Adrenal gland (tissue), 12 donors: ENCODE measurements around the gene SETD4. TPM values are rescaled to one million over a fixed set of nuclear protein-coding genes. Genes with fewer than 3 reads are reported as not detected.

Experiments
- DNase-seq, 7 donors: peaks; one replicate each; pipeline ENCODE4 v3.0.0-alpha.2; 2019 to 2020
- H3K27ac ChIP-seq, 5 donors: fragments of 200-600 bp; sonication (generic) in 4 of 5; 1 replicate in 3 of 5; 2 replicates in 2 of 5; pipeline versions ENCODE4 v1.5.1 to v1.8.0; 2016 to 2020; ENCODE audit warnings: mild to moderate bottlenecking in 1 of 5
- H3K27me3 ChIP-seq: fragments of 200-600 bp; 2 replicates; pipeline ENCODE4 v1.8.0; 2021
- H3K36me3 ChIP-seq, 2 donors: fragments of 200-600 bp; replicated peaks in 1 of 2; 1 replicate in 1 of 2; 2 replicates in 1 of 2; pipeline versions ENCODE4 v1.5.1 to v1.8.0; 2018 to 2022
- H3K4me1 ChIP-seq, 2 donors: fragments of 200-600 bp; replicated peaks in 1 of 2; 1 replicate in 1 of 2; 2 replicates in 1 of 2; pipeline versions ENCODE4 v1.5.1 to v1.8.0; 2018 to 2021
- H3K4me3 ChIP-seq, 4 donors: fragments of 200-600 bp; sonication (generic) in 3 of 4; one replicate each; pipeline ENCODE4 v1.5.1; 2016 to 2018
- H3K9me3 ChIP-seq, 3 donors: fragments of 200-600 bp; sonication (generic) in 1 of 3; replicated peaks in 1 of 3; 1 replicate in 2 of 3; 2 replicates in 1 of 3; pipeline versions ENCODE4 v1.5.1 to v1.8.0; 2016 to 2021
- POLR2A ChIP-seq, 2 donors: fragments of 450-650 bp; IDR thresholded peaks; one replicate each; pipeline ENCODE4 v1.6.1; 2017; ENCODE audit warnings: antibody characterized with exemption in 2 of 2, mild to moderate bottlenecking in 2 of 2, moderate library complexity in 1 of 2
- WGBS, 4 donors: extraction: QIAGEN DNeasy Blood & Tissue Kit in 2 of 4; methylation state at CpG; one replicate each; pipeline versions ENCODE4 v1.1.5 to v1.1.7; 2013 to 2017; 5-methylcytosine and 5-hydroxymethylcytosine counted together
- intact Hi-C, 2 donors: fragments of 100-400 bp; cut with DNase I; formaldehyde crosslinking; loops; one replicate each; pipeline versions ENCODE4 v1.14.1 to v1.15.0; 2022 to 2023
- polyA plus RNA-seq, 3 donors: library from polyadenylated mRNA; stranded (reverse); fragments of 200-250 nt in 2 of 3; fragments of 350-450 nt in 1 of 3; fragmentation: Illumina TruSeq in 1 of 3; extraction: RNeasy Lipid Tissue Mini Kit (QIAGEN cat#74804) in 1 of 3; gene quantifications; one replicate each; pipeline ENCODE4 v1.2.3, GENCODE V29; 2013 to 2014
- total RNA-seq, 9 donors: library from RNA; depleted of rRNA in 4 of 9; stranded (reverse); fragments of >200 nt in 4 of 9; fragments of 120-200 nt in 1 of 9; fragmentation: NEBNext Ultra II Directional in 1 of 9; extraction: Animal tissue kit (Norgen Biotek cat#: 25700) in 1 of 9; gene quantifications; one replicate each; pipeline versions ENCODE4 v1.1.0 to v1.2.4, GENCODE V29; 2013 to 2023
- TF ChIP-seq, protein P1 (sequence below), 6 experiments: fragments of 450-650 bp in 4 of 6; fragments of 200-600 bp in 2 of 6; sonication (generic) in 1 of 6; IDR thresholded peaks; 1 replicate in 5 of 6; 2 replicates in 1 of 6; pipeline versions ENCODE4 v1.5.1 to v1.8.0; 2016 to 2021; ENCODE audit warnings: antibody characterized with exemption in 6 of 6, mild to moderate bottlenecking in 2 of 6, moderate library complexity in 1 of 6
- donor health status: healthy with polysubstance abuse.
- donor health status: Bipolar disorder and iron deficiency.
- donor health status: DM: yes; HTN: yes; CAD: no.
- donor health status: DM: no; HTN: no; CAD: no.
- donor health status: DM: no; HTN: no; CAD: no.
- donor health status: DM: yes; HTN: yes; CAD: no.

SETD4 gene
- total and polyA plus RNA-seq, 12 donors = 7.9 to 24.5 (median 16.2) TPM

DNA sequence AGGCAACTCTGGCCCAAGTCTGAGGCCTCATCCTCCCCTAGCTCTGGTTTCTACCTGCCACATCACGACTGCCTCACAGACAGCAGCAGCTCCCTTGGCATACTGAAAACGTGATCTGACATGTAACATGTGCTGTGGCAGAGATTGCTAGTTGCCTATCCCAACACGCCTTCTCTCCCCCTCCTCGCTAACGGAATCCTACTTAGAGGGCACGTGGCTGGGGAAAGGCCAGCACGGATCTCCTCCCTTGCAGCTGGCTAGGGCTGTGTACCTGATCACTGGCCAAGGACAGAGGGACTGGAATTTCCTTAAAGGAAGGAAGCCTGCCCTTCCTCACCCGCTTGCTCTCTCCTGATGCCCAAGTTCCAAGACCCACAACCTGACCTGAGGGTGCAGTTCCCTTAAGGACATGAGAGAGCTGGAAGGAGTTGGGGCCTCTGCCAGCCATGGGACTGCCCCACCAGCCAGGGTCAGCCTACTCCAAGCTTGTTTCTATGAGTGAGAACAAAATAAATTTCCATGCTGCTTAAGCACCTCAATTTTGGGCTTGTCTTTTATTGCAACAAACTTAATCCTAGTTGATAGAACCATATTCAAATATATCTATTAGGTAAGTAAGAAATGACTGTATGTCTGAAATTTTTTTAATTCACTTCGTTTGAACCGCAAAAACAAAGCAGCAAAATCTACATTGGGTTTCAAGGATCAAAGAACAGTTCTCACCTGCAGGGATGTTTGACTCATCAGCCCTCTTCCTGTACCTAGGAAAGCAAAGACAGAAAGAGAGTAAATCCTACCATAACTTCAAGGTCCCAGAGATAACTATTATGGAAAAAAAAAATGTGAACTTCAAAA, 7.2 kb downstream of the SETD4 start:
- TF ChIP-seq, protein P1, sequence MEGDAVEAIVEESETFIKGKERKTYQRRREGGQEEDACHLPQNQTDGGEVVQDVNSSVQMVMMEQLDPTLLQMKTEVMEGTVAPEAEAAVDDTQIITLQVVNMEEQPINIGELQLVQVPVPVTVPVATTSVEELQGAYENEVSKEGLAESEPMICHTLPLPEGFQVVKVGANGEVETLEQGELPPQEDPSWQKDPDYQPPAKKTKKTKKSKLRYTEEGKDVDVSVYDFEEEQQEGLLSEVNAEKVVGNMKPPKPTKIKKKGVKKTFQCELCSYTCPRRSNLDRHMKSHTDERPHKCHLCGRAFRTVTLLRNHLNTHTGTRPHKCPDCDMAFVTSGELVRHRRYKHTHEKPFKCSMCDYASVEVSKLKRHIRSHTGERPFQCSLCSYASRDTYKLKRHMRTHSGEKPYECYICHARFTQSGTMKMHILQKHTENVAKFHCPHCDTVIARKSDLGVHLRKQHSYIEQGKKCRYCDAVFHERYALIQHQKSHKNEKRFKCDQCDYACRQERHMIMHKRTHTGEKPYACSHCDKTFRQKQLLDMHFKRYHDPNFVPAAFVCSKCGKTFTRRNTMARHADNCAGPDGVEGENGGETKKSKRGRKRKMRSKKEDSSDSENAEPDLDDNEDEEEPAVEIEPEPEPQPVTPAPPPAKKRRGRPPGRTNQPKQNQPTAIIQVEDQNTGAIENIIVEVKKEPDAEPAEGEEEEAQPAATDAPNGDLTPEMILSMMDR (IDR thresholded peaks at IDR 0.05) = no peak
- no peak for TF ChIP-seq POLR2A (IDR thresholded peaks at IDR 0.05)
- peak in 3 of 7 donors; percentile 22 to 52 (median 34) for DNase-seq
- Histone ChIP-seq H3K36me3 (peaks cover 0 to 67% of the 10 kb centered on the region in 2 donors), H3K27ac (peak overlapping the region in 2 of 5 donors; percentile 64 to 69), H3K4me3 (no peak overlapping the region), H3K27me3 (no peaks in the 10 kb centered on the region), H3K9me3 (no peaks in the 10 kb centered on the region), H3K4me1 (peaks cover 0 to 13% of the 10 kb centered on the region in 2 donors)
- intact Hi-C loops = no loop called here
- WGBS, 4 donors = 69 to 82% (median 76%) methylated on average over 10 of the region's 10 CpGs

DNA sequence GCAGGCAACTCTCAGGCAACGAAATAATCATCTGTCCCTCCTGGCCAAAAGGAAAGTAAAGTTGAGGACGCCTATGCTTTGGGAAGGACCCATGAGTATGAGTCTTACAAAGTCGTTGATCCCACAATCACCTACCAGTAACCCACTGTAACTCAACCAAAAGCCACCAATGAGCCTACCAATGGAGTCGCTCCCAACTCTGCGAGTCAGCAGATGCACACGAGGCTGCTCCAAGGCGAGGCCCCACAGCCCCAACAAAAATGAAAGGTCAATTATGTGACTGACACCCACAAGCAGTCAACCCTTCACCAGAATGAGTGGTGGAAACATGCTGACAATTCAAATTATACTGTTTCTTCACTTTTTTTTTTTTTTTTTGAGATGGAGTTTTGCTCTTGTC, 12.0 kb downstream of the SETD4 start:
- no peaks in the 10 kb centered on the region for H3K27me3 ChIP-seq
- no peaks in the 10 kb centered on the region for H3K9me3 ChIP-seq
- peaks cover 0 to 71% of the 10 kb centered on the region in 2 donors for H3K36me3 ChIP-seq
- no peak overlapping the region for H3K4me3 ChIP-seq
- DNase-seq = peak in 1 of 7 donors; percentile 20
- intact Hi-C loops = loop anchor here in 1 of 2 donors (10.0 kb wide), 1 partner anchor 56 kb away; no protein-coding TSS in a partner anchor
- TF ChIP-seq, protein P1 (IDR thresholded peaks at IDR 0.05) = no peak
- TF ChIP-seq POLR2A (IDR thresholded peaks at IDR 0.05) = no peak
- peaks cover 0 to 2% of the 10 kb centered on the region in 2 donors for H3K4me1 ChIP-seq
- H3K27ac ChIP-seq = no peak overlapping the region
- 88 to 97% (median 95%) methylated on average over 6 to 7 of the region's 7 CpGs for WGBS, 4 donors

DNA sequence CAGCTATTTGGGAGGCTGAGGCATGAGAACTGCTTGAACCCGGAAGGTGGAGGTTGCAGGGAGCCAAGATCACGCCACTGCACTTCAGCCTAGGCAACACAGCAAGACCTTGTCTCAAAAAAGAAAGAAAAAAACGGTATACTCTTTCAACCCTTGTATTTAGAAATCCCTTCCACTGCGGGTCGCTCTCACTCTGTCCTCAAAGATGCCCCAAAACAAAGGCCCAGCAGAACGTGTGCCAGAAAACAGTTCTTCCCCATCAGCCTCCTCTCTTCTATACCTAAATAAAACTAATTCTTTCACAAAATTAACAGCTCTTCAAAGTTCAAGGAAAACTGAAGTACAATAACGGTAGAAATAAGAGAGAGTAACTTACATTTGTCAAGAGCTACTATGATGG, 13.2 kb downstream of the SETD4 start:
- peaks cover 0 to 72% of the 10 kb centered on the region in 2 donors for H3K36me3 ChIP-seq
- no peak overlapping the region for H3K27ac ChIP-seq
- intact Hi-C loops = loop anchor here in 1 of 2 donors (10.0 kb wide), 1 partner anchor 58 kb away; no protein-coding TSS in a partner anchor
- TF ChIP-seq POLR2A (IDR thresholded peaks at IDR 0.05) = no peak
- TF ChIP-seq, protein P1 (IDR thresholded peaks at IDR 0.05) = no peak
- H3K4me1 ChIP-seq = no peaks in the 10 kb centered on the region
- 84 to 89% (median 85%) methylated on average over 7 of the region's 7 CpGs for WGBS, 4 donors
- H3K27me3 ChIP-seq = no peaks in the 10 kb centered on the region
- no peaks in the 10 kb centered on the region for H3K9me3 ChIP-seq
- DNase-seq = no peak
- H3K4me3 ChIP-seq = no peak overlapping the region

DNA sequence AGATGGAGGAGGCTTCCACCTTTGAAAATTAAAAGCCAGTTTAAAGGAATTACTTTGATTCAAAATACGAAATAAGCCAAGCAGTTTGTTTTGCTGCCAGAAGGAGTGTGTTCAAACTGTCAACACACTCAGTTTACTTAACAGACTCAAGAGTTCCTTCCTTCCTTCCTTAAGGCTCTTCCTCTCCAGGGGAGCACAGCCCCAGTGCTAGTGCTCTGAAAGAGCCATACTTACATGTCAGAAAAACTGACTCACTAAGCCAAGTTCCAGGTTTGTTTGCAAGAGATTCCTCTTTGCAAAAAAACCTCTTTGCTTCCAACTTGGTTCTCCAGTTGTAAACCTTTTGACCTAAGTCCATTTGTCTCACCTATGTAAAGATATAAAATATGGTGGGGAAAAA, 14.3 kb downstream of the SETD4 start:
- peak in 1 of 7 donors; percentile 21 for DNase-seq
- intact Hi-C loops = loop anchor here in 1 of 2 donors (10.0 kb wide), 1 partner anchor 59 kb away; no protein-coding TSS in a partner anchor
- H3K4me3 ChIP-seq = no peak overlapping the region
- 78 to 100% (median 85%) methylated on average over 1 of the region's 1 CpG for WGBS, 4 donors
- H3K27ac ChIP-seq = no peak overlapping the region
- peaks cover 0 to 78% of the 10 kb centered on the region in 2 donors for H3K36me3 ChIP-seq
- no peaks in the 10 kb centered on the region for H3K9me3 ChIP-seq
- no peaks in the 10 kb centered on the region for H3K4me1 ChIP-seq
- H3K27me3 ChIP-seq = no peaks in the 10 kb centered on the region
- TF ChIP-seq, protein P1 (IDR thresholded peaks at IDR 0.05) = no peak
- TF ChIP-seq POLR2A (IDR thresholded peaks at IDR 0.05) = no peak
